K562 (cell line): ENCODE results near the gene OR11G2. TPM values are rescaled to one million over a fixed set of nuclear protein-coding genes. Genes with fewer than 3 reads are reported as not detected.

ENCODE experiments used
- CBFA2T3 ChIP-seq: fragments of 450-650 bp; IDR thresholded peaks from 2 replicates; pipeline ENCODE4 v1.6.1; 2017
- CEBPG ChIP-seq, 3 experiments: fragments of 200-800 bp in 1 of 3; sonication (Bioruptor generic) in 1 of 3; sonication (generic) in 1 of 3; formaldehyde crosslinking in 1 of 3; IDR thresholded peaks in 2 of 3; conservative IDR thresholded peaks in 1 of 3; 2 replicates each; pipeline versions ENCODE4 v1.6.1 to v1.8.0; 2016 to 2022; ENCODE audit warnings: missing compliant biosample characterization in 2 of 3, missing genetic modification characterization in 2 of 3, mild to moderate bottlenecking in 1 of 3, missing genetic modification reagents in 1 of 3
- EGR1 ChIP-seq: fragments of 450-650 bp; conservative IDR thresholded peaks from 2 replicates; pipeline ENCODE4 v1.6.1; 2017; ENCODE audit warnings: mild to moderate bottlenecking
- ESRRA ChIP-seq: fragments of 450-650 bp; IDR thresholded peaks from 2 replicates; pipeline ENCODE4 v1.6.1; 2014; ENCODE audit warnings: low read depth, mild to moderate bottlenecking, moderate library complexity, borderline replicate concordance
- FOXM1 ChIP-seq, 2 experiments: fragments of 450-650 bp in 1 of 2; sonication (generic) in 1 of 2; formaldehyde crosslinking in 1 of 2; IDR thresholded peaks; 2 replicates each; pipeline versions ENCODE4 v1.6.1 to v1.9.0; 2017 to 2022; ENCODE audit warnings: low read depth in 2 of 2, mild to moderate bottlenecking in 2 of 2, missing genetic modification reagents in 1 of 2, moderate library complexity in 1 of 2
- HDAC8 ChIP-seq: fragments of 450-650 bp; IDR thresholded peaks from 2 replicates; pipeline ENCODE4 v1.6.1; 2016; ENCODE audit warnings: mild to moderate bottlenecking, missing genetic modification characterization, moderate library complexity, missing compliant biosample characterization
- HES1 ChIP-seq: fragments of 450-650 bp; IDR thresholded peaks from 2 replicates; pipeline ENCODE4 v1.6.1; 2016; ENCODE audit warnings: low read depth, mild to moderate bottlenecking, moderate library complexity
- MYBL2 ChIP-seq, 2 experiments: fragments of 450-650 bp in 1 of 2; sonication (generic) in 1 of 2; formaldehyde crosslinking in 1 of 2; IDR thresholded peaks; 2 replicates each; pipeline versions ENCODE4 v1.6.1 to v1.8.1; 2017 to 2022; ENCODE audit warnings: borderline replicate concordance in 1 of 2, inconsistent platforms in 1 of 2, low read depth in 1 of 2, mild to moderate bottlenecking in 1 of 2, missing genetic modification reagents in 1 of 2, moderate library complexity in 1 of 2
- NCOR1 ChIP-seq: fragments of 450-650 bp; IDR thresholded peaks from 2 replicates; pipeline ENCODE4 v1.6.1; 2016; ENCODE audit warnings: mild to moderate bottlenecking, moderate library complexity
- PHB ChIP-seq: fragments of 250-450 bp; sonication (Bioruptor Pico); IDR thresholded peaks from 2 replicates; pipeline ENCODE4 v1.5.0; 2021
- PKNOX1 ChIP-seq: fragments of 450-650 bp; IDR thresholded peaks from 2 replicates; pipeline ENCODE4 v1.6.1; 2016
- RBM39 ChIP-seq: fragments of 200-400 bp; formaldehyde crosslinking; optimal IDR thresholded peaks from 2 replicates; pipeline ENCODE3; 2018; ENCODE audit warnings: low read depth, low read length
- STAT5B ChIP-seq: fragments of 250-450 bp; sonication (Bioruptor Pico); IDR thresholded peaks from 2 replicates; pipeline ENCODE4 v1.8.0; 2021; ENCODE audit warnings: mild to moderate bottlenecking, inconsistent platforms
- TRIM25 ChIP-seq: fragments of 450-650 bp; IDR thresholded peaks from 2 replicates; pipeline ENCODE4 v1.7.0; 2016; ENCODE audit warnings: borderline replicate concordance
- ZNF592 ChIP-seq: fragments of 450-650 bp; IDR thresholded peaks from 2 replicates; pipeline ENCODE4 v1.6.1; 2017; ENCODE audit warnings: antibody characterized with exemption, mild to moderate bottlenecking
- polyA plus RNA-seq, 8 experiments: library from polyadenylated mRNA; depleted of rRNA in 4 of 8; stranded (reverse) in 5 of 8; unstranded in 3 of 8; fragments of >200 nt; fragmentation: Nextera tagmentation in 2 of 8; fragmentation: Illumina TruSeq in 1 of 8; extraction: Ambion mirVana in 2 of 8; extraction: Trizol in 1 of 8; gene quantifications; 2 replicates each; pipeline versions ENCODE4 v1.2.1 to v1.2.3, GENCODE V29; 2011 to 2014; ENCODE audit warnings: inconsistent platforms in 1 of 8, missing spikeins in 1 of 8
- total RNA-seq, 7 experiments: library from RNA; depleted of rRNA in 6 of 7; stranded (reverse); fragments of >200 nt in 6 of 7; fragmentation: Illumina TruSeq in 2 of 7; extraction: Trizol in 2 of 7; gene quantifications; 2 replicates each; pipeline versions ENCODE4 v1.2.1 to v1.2.3, GENCODE V29; 2011 to 2021; ENCODE audit warnings: low replicate concordance in 1 of 7

OR11G2 gene
- total and polyA plus RNA-seq, 9 of the 15 experiments (the other 6 are each of a cell fraction or from before 2014, with no cell fraction given), result not detected

- TF ChIP-seq CEBPG (CRISPR knock-in tag; IDR thresholded peaks at IDR 0.05), result no peak
- TF ChIP-seq CEBPG (tag; conservative IDR thresholded peaks at IDR 0.05 in 1 of 2, IDR thresholded peaks at IDR 0.05 in 1 of 2), result peak in 1 of 2 experiments; percentile 29; a peak in 1 of 4 replicates
- TF ChIP-seq NCOR1, result no peak
- TF ChIP-seq HES1, result no peak
- peak; percentile 85 for TF ChIP-seq PKNOX1
- TF ChIP-seq CBFA2T3, result peak; percentile 49
- TF ChIP-seq EGR1, result no peak
- TF ChIP-seq FOXM1 (IDR thresholded peaks at IDR 0.05; ENCODE audit: low read depth), result peak; percentile 61; the same call in 1 of the 2 replicates
- no peak for TF ChIP-seq FOXM1 (CRISPR knock-in tag; IDR thresholded peaks at IDR 0.05; ENCODE audit: low read depth)
- TF ChIP-seq PHB (CRISPR knock-in tag), result no peak
- TF ChIP-seq HDAC8, result no peak
- TF ChIP-seq STAT5B, result no peak
- no peak for TF ChIP-seq ESRRA
- TF ChIP-seq RBM39, result no peak
- TF ChIP-seq TRIM25, result no peak
- peak; percentile 74 for TF ChIP-seq MYBL2 (IDR thresholded peaks at IDR 0.05; ENCODE audit: low read depth)
- TF ChIP-seq MYBL2 (CRISPR knock-in tag; IDR thresholded peaks at IDR 0.05; ENCODE audit: borderline replicate concordance), result no peak
- 0 out of 2 replicates have a peak, but pooled peaks have one; percentile 23 for TF ChIP-seq ZNF592
These were observed 14.4 kb upstream of the OR11G2 start (continued) for GRCh38 chr14:20176330-20176729.
